ENCODE results near the gene SLC9C1.
"Not testable (repeated sequence)": the region's sequence is repeated elsewhere in the genome, so short reads cannot be mapped to it uniquely, and the experiment has no call there.

The SLC9C1 gene

DNA sequence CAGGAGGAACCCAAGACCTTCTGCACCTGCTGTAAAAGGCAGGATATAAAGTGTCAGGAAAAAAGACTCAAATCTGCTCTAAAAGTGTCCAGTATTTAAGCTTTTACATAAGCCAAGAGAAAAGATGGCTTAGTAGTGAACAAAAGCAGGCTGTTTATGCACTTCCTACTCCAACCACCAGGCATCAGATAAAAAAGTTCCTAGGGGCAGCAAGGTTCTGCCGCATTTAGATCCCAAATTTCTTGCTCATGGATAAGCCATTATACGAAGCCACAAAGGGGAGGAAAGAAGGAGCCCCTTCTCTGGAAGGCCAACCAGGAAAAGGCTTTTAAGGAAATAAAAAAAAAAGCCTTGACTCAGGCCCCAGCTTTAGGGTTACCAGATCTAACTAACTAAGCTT, 10.6 kb upstream of the SLC9C1 start:
- no peak for DNase-seq

DNA sequence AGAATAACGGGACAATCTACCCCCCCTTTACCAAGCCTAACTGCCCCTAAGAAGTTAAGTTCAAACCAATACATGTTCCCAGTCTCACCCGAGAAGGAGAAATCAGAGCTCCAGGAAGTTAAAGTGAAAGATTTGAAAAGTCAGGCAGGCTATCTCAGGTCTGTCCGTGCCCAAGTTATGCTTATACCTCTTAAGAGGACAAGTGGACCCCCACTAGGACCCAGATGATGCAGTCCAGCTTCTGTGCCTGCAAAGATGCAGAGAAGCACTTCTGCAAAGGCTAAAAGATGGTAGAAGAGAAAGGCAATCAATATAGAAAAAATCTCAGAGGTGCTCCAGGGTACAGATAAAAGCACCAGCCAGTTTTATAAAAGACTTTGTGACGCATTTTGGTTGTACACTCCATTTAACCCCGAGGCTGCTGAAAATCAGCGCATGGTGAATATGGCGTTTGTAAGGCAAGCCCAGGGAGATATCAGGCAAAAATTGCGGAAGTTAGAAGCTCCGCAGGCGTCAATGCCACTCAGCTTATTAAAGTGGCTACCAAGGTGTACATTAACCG, 9.8 kb upstream of the SLC9C1 start:
- DNase-seq: no peak

DNA sequence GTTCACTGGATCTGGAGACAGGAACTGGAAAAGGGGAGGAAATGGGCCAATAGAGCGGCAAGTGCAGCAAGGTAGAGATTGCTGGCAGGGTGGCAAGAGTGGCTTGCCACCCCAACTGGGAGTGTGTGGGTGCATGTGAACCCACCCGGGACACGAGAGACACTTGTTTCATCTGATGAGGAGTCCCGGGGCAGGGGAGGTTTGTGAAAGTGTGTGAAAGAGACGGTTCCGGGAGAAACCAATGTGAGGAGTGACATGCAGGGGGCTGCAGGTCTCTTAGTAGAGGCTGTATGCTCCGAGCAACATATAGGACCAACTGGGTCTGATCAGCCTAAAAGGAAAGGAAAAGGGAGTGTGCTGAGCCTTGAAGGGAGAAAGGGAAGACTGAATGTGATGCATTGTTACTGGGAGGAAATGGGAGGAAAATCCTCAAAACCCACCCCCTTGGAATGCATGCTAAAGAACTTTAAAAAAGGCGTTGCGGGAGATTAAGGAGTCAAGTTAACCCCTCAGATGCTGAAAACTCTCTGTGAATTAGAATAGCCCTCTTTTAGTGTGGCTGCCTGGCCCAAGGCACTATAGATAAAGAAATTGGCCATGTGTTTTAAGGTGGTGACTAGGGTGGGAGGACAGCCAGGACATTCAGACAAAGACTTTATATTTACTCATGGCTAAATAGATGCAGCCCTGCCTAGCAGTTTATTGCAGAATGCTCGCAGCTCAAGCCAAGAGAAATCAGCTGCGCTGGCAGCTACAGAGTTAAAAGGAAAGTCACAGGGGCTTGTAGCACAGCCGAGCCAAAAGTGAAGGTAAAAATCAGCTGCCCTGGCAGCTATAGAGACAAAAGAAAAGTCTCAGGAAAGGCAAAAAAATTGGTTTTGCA, 9.1 kb upstream of the SLC9C1 start:
- DNase-seq: no peak

DNA sequence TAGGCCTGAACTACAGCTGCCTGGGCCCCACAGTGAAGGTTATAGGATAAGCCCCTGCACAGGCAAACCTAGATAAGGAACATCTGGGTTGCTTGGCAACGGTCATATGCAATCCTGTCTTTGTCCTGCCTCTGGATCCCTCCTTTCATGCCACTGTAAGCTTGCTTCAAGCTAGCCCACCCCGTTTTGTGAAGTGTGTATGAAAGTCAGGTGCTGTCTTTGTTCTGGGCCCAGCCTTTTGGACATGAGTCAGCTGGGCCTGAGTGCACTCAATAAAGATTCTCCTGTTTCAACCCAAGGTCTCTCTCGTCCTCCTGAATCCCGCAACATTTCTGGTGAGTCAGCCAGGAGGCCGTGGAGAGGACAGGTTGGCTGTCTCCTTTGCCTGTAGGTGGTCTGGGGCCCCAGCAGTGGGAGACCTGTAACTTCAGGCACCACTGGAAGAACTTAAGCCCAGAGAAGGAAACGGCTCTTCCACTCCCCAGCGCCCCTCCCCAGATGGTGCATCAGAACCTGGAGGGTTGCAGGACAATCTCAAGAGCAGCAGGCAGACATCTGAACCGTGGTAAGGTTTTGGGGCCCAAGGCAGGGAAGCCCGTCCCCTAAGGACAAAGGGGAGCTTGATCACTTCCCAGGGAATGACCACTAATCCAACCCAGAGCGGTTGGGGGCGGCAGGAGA, 8.3 kb upstream of the SLC9C1 start:
- no peak for DNase-seq

DNA sequence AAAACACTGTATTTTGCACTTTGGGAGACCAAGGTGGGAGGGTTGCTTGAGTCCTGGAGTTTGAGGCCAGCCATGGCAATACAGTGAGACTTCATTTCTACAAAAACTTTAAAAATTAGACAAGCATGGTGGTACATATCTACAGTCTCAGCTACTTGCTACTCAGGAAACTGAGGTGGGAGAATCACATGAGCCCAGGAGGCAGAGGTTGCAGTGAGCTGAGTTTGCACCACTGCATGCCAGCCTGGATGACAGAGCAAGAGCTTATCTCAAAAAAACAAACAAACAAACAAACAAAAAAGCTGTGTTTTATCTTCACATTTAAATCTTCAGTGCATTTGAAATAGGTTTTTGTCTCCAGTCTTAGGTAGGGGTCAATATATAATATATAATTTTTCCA, 4.8 kb upstream of the SLC9C1 start:
- no peak for DNase-seq

DNA sequence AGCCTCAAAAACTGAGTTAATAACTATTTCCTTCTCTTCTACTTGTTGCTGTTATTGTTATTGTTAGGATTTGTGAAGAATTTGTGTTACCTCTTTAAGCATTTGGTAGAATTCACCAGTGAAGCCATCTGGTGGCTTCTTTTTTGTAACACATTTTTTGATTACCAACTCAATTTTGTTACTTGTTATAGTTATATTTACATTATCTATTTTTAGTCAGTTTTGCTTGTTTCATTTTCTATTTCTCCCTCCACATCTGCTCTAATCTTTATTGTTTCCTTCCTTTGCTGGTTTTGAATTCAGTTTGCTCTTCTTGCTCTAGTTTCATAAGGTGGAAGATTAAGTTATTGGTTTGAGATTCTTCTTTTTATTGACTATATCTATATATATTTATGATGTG, 3.7 kb upstream of the SLC9C1 start:
- no peak for DNase-seq

DNA sequence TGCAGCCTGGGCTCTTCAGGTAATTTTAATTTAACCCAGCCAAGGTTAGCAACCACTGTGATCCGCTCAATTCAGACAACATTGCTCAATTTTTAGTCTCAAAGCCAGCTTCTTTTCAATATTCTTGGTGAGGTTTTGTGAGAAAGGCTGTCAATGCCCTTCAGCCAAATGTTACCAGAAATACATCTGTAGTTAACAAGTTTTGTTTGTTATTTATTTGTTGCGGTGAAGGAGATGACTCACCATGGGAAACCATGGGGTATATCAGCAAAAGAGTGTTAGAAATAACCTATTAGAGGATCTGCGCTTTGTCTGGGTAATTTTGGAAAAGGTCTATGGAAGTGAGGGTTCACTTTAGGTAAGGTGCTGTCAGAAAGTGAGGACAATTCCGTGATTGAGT, 5.0 kb downstream of the SLC9C1 start:
- DNase-seq: no peak

DNA sequence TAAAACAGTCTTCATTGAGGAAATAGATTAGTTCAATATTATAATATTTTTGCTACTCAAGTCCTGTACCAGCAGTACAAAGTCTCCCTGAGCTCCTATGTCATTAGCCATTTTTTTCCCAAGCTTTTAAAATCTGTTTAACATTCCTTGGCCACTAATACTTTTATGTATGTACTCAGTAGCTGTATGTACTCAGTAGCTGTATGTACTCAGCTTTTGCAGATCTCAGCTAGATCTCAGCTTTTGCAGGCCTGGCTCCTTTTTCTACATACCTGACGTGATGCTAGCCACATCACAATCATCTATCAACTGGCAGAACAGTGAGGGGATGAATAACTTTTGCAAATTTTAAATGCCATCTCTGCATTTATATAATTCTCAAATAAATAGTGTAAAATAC, 13.8 kb downstream of the SLC9C1 start:
- DNase-seq: no peak

DNA sequence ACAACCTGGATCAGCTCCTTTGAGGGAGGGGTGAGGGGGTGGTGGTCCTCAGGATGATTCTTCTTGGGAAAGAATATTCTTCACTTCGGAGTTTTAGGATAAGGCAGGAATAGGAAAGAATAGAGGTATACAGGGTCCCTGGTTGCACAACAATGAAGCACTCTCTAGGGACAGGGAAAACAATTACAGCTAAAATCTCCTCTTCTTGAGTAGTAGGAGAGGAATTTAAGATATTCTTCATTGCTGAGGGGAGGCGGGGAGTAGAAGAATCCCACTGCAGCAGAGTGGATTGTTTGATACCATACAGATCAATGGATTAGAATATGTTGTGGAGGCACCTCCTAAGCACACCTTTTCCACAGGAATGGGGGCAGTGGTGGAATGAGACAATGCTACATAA, 20.5 kb downstream of the SLC9C1 start:
- no peak for DNase-seq

DNA sequence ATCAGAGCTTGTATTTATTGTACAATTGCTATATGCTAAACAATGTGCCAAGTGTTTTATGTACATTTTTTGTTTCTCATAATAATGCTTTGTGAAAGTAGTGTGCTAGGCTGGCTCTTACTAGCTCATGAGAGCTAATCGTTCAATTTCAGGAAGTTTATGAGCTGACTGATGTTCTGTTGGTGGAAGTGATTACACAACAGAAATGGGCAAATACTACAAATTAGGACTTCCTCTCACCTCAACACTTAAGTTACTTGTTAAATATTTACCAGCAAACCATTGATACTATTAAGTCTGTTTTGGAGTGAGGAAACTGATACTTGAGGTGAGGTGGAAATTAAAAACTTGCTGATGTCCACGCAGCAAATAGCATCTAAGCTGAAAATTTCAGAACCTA, 32.3 kb downstream of the SLC9C1 start:
- DNase-seq: no peak

DNA sequence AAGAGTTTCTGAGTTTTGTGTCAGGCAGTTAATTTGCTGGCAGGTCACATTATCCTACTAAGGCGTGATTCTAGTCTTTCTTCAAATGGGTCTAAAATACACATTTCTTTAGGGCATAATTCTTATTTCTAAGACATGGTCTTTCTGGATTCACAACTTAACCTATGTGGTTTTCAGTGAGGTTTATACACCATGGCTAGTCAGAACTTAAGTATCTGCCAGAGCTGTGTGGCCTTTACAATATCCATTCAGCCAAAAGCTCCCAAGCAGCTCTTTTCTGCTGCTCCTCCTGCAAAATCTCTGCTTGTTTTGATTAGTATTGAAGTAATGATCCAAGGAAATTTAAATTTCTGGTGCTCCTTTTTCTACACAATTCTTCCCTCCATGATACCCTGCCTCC, 33.5 kb downstream of the SLC9C1 start:
- DNase-seq: no peak

DNA sequence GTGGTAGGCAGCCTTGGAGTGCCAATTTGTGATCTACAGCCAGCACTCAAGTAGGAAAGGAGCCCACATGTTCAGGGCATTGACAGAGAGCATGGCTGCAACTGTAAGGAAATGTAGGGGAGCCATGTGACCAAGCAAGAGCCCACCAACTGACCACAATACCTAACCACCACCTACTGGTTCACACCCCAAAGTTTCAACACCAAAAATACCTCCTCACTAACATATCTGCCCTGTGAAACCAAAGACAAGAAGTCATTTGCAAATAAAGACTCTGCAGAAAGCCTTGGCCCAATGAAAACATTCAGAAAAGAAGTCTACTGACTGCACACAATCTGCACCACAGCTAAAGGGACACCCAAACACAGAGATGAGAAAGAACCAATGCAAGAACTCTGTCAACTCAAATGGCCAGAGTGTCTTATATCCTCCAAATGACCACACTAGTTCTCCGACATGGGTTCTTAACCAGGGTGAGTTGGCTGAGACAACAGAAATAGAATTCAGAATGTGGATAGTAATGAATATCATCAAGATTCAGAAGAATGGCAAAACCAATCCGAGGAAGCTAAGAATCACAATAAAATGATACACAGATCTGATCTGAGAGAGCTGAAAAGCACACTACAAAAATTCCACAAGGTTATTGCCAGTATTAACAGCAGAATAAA, 40.6 kb downstream of the SLC9C1 start:
- DNase-seq: no peak

DNA sequence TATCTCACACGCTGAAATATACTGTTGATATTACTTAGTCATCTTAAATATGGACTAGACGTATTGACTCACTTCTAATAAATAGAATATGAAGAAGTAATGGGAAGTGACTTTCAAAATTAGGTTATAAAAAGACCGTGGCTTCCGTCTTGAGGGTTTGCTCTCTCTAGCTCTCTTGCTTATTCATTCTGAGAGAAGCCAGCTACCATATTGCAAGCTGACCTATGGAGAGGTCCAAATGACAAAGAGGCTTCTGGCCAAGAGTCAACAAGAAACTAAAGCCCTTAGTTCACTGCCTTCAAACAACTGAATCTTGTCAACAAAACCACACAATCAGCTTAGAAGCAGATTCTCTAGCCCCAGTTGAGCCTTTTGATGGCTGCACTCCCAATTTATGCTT, 46.1 kb downstream of the SLC9C1 start:
- DNase-seq: no peak

DNA sequence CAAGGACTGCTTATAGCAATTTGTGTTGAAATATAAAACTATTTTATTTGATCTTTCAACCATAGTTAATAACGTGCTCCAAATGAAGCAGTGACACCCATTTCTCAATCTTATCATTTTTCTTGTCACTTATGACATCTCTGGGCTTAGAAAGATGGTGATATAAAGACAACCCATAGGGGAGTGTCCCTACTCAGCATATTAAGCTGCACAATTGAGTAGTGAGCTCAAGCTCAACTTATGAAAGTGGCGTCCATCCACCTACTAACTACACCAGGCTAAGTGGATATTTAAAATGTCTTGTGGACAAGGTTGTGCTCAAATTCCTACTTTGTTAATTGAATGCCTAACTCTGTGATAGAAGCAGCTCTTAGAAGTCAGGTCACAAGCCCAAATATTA, 46.7 kb downstream of the SLC9C1 start:
- no peak for DNase-seq

DNA sequence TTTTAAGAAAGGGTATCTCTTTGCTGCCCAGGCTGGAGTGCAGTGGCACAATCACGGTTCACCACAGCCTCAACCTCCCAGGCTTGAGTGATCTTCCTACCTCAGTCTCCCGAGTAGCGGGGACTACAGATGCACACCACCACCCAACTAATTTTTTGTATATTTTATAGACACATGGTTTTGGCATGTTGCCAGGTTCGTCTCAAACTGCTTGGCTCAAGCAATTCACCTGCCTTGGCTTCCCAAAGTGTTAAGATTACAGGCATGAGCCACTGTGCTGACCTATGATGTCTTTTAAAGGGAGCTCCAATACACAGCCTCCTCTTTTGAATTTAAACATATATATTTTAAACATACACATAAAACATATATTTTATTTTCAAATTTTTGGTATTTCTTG, 60.9 kb downstream of the SLC9C1 start:
- no peak for DNase-seq

DNA sequence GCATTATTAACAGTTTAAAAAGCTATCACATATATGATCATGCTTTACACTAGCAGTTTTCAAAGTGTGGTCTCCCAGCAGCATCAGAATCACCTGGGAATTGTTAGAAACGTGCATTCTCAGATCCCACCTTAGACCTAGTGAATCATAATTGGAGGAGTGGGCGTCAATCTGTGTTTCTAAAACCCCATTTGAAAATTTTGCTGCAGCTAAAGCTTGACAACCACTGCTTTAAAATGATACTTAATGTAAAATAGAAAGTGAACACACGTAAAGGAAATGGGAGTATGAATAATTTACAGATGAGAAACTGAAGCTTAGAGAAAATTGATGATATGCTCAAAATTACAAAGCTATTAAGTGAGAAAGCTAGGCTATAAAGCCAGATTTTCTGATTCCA, 62.3 kb downstream of the SLC9C1 start:
- no peak for DNase-seq

DNA sequence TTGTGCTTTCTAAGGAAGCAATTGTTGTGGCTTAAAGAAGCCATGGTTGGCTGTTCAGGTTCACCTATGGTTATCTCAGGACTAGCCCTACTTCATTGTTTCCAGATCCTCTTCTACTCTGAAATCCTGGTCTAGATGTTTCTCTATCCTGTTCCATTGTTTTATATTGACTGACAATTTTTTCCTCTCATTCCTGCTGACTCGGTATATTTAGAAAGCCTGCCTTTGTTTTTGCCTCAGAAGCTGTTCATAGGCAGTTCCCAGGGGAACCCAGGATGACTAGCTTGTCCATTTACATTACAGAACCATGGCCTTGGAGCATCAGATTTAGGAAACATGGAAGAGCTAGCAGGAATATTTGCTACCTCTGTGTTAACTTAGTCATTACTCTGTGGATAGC, 64.0 kb downstream of the SLC9C1 start:
- no peak for DNase-seq

DNA sequence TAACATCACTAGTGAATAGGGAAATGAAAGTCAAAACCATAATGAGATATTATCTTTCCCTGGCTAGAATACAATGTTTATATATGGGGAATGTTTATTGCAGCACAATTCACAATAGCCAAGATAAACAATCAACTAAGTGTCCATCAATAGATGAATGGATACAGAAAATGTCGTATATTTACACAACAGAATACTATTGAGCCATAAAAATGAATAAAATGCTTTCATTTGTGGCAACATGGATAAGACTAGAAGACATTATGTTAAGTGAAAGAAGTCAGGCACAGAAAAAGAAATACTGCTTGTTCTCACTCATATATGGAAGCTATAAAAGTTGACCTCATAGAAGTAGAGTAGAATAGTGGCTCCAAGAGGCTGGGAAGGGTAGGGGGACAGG, 65.2 kb downstream of the SLC9C1 start:
- DNase-seq: no peak

DNA sequence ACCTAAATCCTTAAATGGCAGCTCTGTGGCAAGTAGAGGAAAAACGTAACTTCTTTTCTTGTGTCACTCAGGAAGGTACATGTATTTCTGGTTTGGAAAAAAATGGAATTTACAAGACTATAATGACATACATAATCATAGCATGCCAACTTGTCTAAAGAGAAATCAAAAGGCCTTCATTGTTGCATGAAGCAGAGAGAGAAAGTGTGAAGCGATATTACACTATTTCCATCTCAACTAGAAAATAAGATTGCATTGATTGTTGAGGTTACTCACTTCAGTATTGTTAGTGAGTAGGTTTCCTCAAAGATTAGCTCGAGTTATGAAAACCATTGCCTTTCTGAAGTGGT, 93.7 kb downstream of the SLC9C1 start:
- DNase-seq: no peak

DNA sequence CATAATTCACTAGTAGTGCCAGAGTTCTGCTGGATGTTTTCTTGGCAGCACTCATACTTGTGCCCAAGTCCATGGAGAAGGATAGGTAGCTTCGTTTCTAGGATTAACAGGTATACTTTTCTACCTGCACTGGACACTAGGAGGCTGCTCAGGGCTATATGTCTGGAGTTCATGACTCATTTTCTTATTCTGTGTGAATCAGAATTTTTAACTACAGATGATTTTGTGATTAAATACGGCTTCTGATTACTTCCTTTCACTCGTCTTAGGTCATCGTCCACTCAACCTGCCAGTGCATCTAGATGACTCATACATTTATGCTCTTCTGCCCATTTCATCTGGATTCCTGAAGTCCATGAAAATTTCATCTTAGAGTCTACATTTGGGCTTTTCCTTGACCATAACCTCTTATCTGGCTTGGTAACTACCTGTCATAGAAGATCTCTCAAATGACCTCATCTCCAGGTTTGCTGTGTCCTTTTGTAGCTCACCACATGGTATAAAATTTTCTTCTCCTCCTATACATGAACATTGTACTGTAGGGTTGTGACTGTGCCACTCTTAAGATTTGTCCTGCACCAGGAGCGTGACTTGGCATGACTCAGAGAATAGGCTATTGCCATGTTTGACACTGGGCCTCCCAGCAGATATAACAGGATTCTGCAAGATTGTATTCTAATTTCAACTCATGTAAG, 94.2 kb downstream of the SLC9C1 start:
- DNase-seq: no peak

DNA sequence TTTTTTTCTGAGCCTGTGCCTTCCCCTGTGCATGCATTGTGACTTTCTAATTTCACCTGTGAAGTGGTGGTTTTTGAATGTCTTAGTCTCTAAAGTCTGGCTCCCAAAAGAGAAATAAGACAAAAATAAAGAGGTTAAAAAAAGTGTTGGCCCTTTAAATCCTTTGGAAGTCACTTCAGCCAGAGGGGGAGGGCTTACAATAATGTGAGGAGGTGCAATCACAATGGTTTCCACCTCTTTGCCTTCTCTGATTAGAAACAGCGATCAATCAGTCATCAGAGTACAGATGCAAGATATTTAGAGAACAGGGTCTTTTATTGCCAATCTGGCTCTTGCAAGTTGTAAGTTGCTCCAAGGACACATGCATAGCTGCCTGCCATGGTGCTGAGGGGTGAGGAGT, 96.9 kb downstream of the SLC9C1 start:
- DNase-seq: no peak

DNA sequence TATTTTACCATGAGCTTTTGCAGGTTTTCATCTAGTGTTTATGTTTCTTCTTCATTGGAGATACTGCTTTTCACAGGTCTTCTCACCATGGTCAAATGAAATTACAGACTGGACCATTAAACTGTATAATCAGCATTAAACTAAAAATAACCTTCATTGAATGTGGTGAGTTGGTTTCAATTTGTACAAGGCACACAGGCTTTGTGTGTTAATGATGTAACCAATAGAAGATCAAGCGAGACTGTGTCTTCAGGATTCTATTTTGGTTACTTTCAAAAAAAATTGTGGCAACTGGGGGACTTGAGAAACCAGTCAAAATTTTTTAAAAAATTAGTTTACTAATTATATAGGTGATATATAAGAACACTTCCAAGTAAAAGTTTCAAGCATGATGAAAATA, 106.7 kb downstream of the SLC9C1 start:
- DNase-seq: no peak

DNA sequence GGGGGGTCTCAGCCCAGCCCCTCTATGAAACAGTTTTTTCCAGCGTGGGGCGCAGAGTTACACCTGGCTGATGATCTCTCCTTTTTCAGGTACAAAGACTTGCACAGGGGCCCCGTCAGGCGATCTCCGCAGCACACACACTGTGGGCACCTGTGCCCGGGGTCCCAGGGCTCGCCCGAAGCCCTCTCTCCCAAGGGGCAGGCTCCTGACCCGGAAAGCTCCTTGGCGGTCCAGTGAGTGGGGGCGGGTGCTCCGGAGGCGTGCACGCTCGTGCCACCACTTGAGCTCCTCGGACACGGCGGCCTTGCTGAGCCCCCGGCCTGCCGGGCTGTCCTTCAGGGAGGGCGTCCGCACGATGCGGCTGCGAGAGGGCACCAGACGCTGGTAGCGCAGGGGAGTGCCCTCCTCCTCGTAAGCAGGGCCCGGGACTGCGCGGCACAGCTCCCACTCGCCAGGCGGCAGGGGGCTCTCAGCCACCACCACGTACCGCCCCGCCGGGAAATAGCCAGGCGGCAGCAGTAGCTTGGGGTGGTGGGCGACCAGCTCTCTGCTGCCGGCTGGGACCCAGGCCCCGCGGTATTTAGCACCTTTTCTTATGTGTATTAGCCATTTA, 108.5 kb downstream of the SLC9C1 start:
- DNase-seq: not testable (repeated sequence)
